SK-N-SH treated with all-trans-retinoic acid at 6 μM for 48 hours (cell line): Measurements from ENCODE around the gene HECTD4.
"Not testable (repeated sequence)": the region's sequence is repeated elsewhere in the genome, so short reads cannot be mapped to it uniquely, and the experiment has no call there.

ENCODE experiments used
- ATAC-seq: fragments of 200-7000 bp; cut with Tn5 transposase; 3 replicates; pipeline ENCODE4 v1.9.1; 2020; ENCODE audit warnings: mild to moderate bottlenecking, moderate library complexity
- ARNTL ChIP-seq: fragments of 450-650 bp; formaldehyde crosslinking; IDR thresholded peaks from 2 replicates; pipeline ENCODE4 v1.5.0; 2020; ENCODE audit warnings: low read depth, mild to moderate bottlenecking, moderate library complexity, borderline replicate concordance
- BACH2 ChIP-seq: fragments of 250-450 bp; sonication (Bioruptor Pico); IDR thresholded peaks from 2 replicates; pipeline ENCODE4 v1.9.0; 2021; ENCODE audit warnings: mild to moderate bottlenecking, borderline replicate concordance
- CSDC2 ChIP-seq: fragments of 250-450 bp; sonication (Bioruptor Pico); IDR thresholded peaks from 2 replicates; pipeline ENCODE4 v1.5.0; 2020; ENCODE audit warnings: mild to moderate bottlenecking, moderate library complexity
- CSRNP3 ChIP-seq: fragments of 250-450 bp; sonication (Bioruptor Pico); IDR thresholded peaks from 2 replicates; pipeline ENCODE4 v1.5.1; 2021; ENCODE audit warnings: mild to moderate bottlenecking, moderate library complexity
- GLIS3 ChIP-seq: fragments of 250-450 bp; sonication (Bioruptor Pico); IDR thresholded peaks from 2 replicates; pipeline ENCODE4 v1.5.0; 2020; ENCODE audit warnings: mild to moderate bottlenecking, moderate library complexity
- OSR1 ChIP-seq: fragments of 250-450 bp; sonication (Bioruptor Pico); IDR thresholded peaks from 2 replicates; pipeline ENCODE4 v1.8.0; 2022; ENCODE audit warnings: moderate library complexity, mild to moderate bottlenecking, inconsistent platforms
- PATZ1 ChIP-seq: fragments of 250-450 bp; sonication (Bioruptor Pico); IDR thresholded peaks from 2 replicates; pipeline ENCODE4 v1.8.0; 2020; ENCODE audit warnings: mild to moderate bottlenecking, moderate library complexity, borderline replicate concordance
- PPARA ChIP-seq: fragments of 250-450 bp; sonication (Bioruptor Pico); IDR thresholded peaks from 2 replicates; pipeline ENCODE4 v1.5.0; 2020; ENCODE audit warnings: mild to moderate bottlenecking, borderline replicate concordance
- SNAI2 ChIP-seq: fragments of 250-450 bp; sonication (Bioruptor Pico); IDR thresholded peaks from 2 replicates; pipeline ENCODE4 v1.5.0; 2020; ENCODE audit warnings: mild to moderate bottlenecking, moderate library complexity
- TCF4 ChIP-seq: fragments of 250-450 bp; sonication (Bioruptor Pico); IDR thresholded peaks from 2 replicates; pipeline ENCODE4 v1.8.0; 2021; ENCODE audit warnings: mild to moderate bottlenecking, moderate library complexity, borderline replicate concordance
- TOX ChIP-seq: fragments of 250-450 bp; sonication (Bioruptor Pico); IDR thresholded peaks from 2 replicates; pipeline ENCODE4 v1.8.0; 2021; ENCODE audit warnings: mild to moderate bottlenecking, moderate library complexity, borderline replicate concordance
- ZC3H10 ChIP-seq: fragments of 250-450 bp; sonication (Bioruptor Pico); IDR thresholded peaks from 2 replicates; pipeline ENCODE4 v1.5.1; 2021; ENCODE audit warnings: mild to moderate bottlenecking, moderate library complexity
- ZFP3 ChIP-seq: fragments of 250-450 bp; sonication (Bioruptor Pico); IDR thresholded peaks from 2 replicates; pipeline ENCODE4 v1.5.0; 2020; ENCODE audit warnings: mild to moderate bottlenecking, moderate library complexity
- ZFP30 ChIP-seq: fragments of 450-650 bp; formaldehyde crosslinking; IDR thresholded peaks from 2 replicates; pipeline ENCODE4 v1.5.0; 2022; ENCODE audit warnings: mild to moderate bottlenecking, moderate library complexity
- ZNF70 ChIP-seq: fragments of 450-650 bp; formaldehyde crosslinking; IDR thresholded peaks from 2 replicates; pipeline ENCODE4 v1.5.0; 2020; ENCODE audit warnings: mild to moderate bottlenecking, moderate library complexity
- ZNF8 ChIP-seq: fragments of 450-650 bp; formaldehyde crosslinking; IDR thresholded peaks from 2 replicates; pipeline ENCODE4 v1.5.0; 2020; ENCODE audit warnings: mild to moderate bottlenecking, moderate library complexity
- TF ChIP-seq, protein P1 (sequence below): fragments of 250-450 bp; sonication (Bioruptor Pico); IDR thresholded peaks from 2 replicates; pipeline ENCODE4 v1.8.0; 2021; ENCODE audit warnings: low read depth, mild to moderate bottlenecking, moderate library complexity, borderline replicate concordance
- TF ChIP-seq, protein P2 (sequence below): fragments of 250-450 bp; sonication (Bioruptor Pico); IDR thresholded peaks from 2 replicates; pipeline ENCODE4 v1.5.1; 2020; ENCODE audit warnings: low read depth, mild to moderate bottlenecking, moderate library complexity

Gene HECTD4

GRCh38 chr12:112352921-112353320 is 29.3 kb downstream of the HECTD4 start:
- ATAC-seq = no peak
- TF ChIP-seq ZC3H10 (CRISPR knock-in tag) (no peak), GLIS3 (CRISPR knock-in tag) (no peak), ZFP3 (CRISPR knock-in tag) (no peak), SNAI2 (no peak)
- TF ChIP-seq, protein P1, sequence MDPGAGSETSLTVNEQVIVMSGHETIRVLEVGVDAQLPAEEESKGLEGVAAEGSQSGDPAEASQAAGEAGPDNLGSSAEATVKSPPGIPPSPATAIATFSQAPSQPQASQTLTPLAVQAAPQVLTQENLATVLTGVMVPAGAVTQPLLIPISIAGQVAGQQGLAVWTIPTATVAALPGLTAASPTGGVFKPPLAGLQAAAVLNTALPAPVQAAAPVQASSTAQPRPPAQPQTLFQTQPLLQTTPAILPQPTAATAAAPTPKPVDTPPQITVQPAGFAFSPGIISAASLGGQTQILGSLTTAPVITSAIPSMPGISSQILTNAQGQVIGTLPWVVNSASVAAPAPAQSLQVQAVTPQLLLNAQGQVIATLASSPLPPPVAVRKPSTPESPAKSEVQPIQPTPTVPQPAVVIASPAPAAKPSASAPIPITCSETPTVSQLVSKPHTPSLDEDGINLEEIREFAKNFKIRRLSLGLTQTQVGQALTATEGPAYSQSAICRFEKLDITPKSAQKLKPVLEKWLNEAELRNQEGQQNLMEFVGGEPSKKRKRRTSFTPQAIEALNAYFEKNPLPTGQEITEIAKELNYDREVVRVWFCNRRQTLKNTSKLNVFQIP (CRISPR knock-in tag) = no peak

GRCh38 chr12:112350593-112351592 is 31.3 kb downstream of the HECTD4 start:
- ATAC-seq = no peak

DNA sequence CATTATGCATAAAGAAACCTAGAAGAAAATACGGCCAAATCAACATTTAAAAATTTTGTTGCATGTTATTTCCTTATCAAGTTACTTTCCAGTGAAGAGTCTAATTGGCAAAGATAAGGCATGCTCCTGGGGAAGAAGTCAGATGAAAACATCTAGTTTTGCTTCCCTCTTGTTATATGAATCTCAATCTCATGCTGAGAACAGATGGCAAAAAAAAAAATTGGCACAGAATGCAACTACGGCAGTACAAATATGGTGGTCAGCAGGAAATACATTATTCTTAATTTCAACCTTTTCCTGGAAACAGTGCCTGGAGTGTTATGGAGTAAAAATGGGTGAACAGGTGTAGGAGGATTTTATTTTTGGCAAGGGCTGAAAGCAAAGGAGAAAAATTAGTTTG is 32.8 kb downstream of the HECTD4 start:
- no peak for ATAC-seq
- TF ChIP-seq BACH2 (CRISPR knock-in tag) = no peak
- TF ChIP-seq TCF4 (CRISPR knock-in tag) = peak; percentile 30; the same call in 1 of the 2 replicates
- no peak for TF ChIP-seq ZFP30 (CRISPR knock-in tag)
- TF ChIP-seq, all 23 proteins: peak for 1

More at GRCh38 chr12:112350593-112351592, 31.3 kb downstream of the HECTD4 start:
- no peak for TF ChIP-seq ZNF70 (CRISPR knock-in tag)
- no peak for TF ChIP-seq ARNTL (CRISPR knock-in tag)
- TF ChIP-seq CSDC2 (CRISPR knock-in tag) = no peak
- no peak for TF ChIP-seq ZNF8 (CRISPR knock-in tag)
- TF ChIP-seq PPARA (CRISPR knock-in tag) = no peak
- no peak for TF ChIP-seq BACH2 (CRISPR knock-in tag)
- no peak for TF ChIP-seq TOX (CRISPR knock-in tag)
- no peak for TF ChIP-seq OSR1 (CRISPR knock-in tag)
- TF ChIP-seq TCF4 (CRISPR knock-in tag) = no peak
- no peak for TF ChIP-seq ZFP3 (CRISPR knock-in tag)
- no peak for TF ChIP-seq PATZ1 (CRISPR knock-in tag)
- TF ChIP-seq, protein P1 (CRISPR knock-in tag) = no peak
- TF ChIP-seq CSRNP3 = no peak
- TF ChIP-seq GLIS3 (CRISPR knock-in tag) = no peak

GRCh38 chr12:112348926-112349325 is 33.3 kb downstream of the HECTD4 start:
- ATAC-seq = not testable (repeated sequence)

DNA sequence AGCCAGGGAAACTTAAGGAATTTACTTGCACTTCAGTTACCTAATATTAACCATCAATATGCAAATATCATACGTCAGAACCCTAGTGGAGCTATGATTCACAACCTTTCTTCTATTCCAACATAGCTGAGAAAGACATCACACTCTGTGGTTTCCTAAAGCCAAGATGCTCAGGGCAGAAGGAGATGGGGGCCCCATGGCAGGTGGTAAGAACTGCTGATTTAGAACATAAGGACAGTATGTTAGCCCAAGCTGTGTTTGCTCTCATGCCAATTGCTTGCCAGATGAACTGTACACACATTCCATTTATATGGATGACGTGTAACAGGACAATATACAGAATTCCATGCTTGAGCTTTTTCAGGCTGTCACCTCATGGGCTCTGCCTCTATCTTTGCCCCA is 34.6 kb downstream of the HECTD4 start:
- ATAC-seq = peak; percentile 54
- TF ChIP-seq, protein P2, sequence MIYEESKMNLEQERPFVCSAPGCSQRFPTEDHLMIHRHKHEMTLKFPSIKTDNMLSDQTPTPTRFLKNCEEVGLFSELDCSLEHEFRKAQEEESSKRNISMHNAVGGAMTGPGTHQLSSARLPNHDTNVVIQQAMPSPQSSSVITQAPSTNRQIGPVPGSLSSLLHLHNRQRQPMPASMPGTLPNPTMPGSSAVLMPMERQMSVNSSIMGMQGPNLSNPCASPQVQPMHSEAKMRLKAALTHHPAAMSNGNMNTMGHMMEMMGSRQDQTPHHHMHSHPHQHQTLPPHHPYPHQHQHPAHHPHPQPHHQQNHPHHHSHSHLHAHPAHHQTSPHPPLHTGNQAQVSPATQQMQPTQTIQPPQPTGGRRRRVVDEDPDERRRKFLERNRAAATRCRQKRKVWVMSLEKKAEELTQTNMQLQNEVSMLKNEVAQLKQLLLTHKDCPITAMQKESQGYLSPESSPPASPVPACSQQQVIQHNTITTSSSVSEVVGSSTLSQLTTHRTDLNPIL = no peak
- no peak for TF ChIP-seq BACH2 (CRISPR knock-in tag)
